AG04449 (cell line): ENCODE data around the gene CC2D2A.

ENCODE experiments used
- CTCF ChIA-PET: fragments of 350-600 bp; formaldehyde crosslinking; extraction: SDS; loops from one replicate; lab custom pipeline; 2021; ENCODE audit warnings: antibody characterized with exemption; lab: Yijun Ruan, JAX
- POLR2A ChIA-PET: fragments of 400-600, 350-600 bp; formaldehyde crosslinking; extraction: SDS; loops from one replicate; lab custom pipeline; 2020; ENCODE audit warnings: antibody characterized with exemption, inconsistent platforms; lab: Yijun Ruan, JAX
- DNase-seq: peaks from one replicate; pipeline ENCODE4 v3.0.0-alpha.2; 2010; ENCODE audit warnings: low read depth, low spot score
- H3K4me3 ChIP-seq: 2 replicates; pipeline ENCODE4 v1.5.1; 2011; ENCODE audit warnings: low read depth, mild to moderate bottlenecking, control low read depth, low read length
- TF ChIP-seq, protein P1 (sequence below): IDR thresholded peaks from one replicate; pipeline ENCODE4 v1.5.1; 2011; ENCODE audit warnings: mild to moderate bottlenecking, moderate library complexity, low read length, control low read depth, inconsistent platforms; ENCODE audit not compliant: insufficient read depth; ENCODE audit errors: missing control alignments

Gene CC2D2A

DNA sequence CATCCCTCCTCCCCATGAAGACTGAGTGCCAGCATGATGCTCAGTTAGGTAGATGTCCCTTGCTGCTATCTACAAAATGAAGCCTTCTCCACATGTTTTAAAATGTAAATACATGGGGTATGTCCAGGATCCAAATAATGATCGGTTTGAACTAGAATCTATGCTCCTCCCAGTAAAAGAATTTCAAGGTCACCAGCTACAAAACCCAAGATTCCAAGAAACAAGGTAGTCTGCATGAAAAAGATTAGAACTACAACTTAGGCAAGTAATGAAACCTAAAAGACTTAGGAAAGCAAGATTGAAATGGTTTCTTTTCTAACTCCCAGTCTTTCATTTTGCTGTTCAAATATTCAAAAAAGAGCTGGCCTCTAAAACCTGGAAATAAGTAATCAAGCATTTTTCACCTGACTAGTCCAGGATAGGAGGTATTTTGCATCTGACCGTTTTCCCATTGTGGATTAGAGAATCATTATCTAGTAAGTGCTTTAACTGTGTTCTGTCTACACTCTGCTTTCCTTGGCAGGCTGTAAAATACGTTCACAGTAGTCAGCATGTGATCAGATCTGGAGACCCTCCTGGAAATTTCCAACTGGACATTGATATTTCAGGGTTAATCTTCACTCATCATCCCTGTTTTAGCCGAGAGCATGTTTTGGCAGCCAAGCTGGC lies 57.4 kb downstream of the CC2D2A start:
- TF ChIP-seq, protein P1, sequence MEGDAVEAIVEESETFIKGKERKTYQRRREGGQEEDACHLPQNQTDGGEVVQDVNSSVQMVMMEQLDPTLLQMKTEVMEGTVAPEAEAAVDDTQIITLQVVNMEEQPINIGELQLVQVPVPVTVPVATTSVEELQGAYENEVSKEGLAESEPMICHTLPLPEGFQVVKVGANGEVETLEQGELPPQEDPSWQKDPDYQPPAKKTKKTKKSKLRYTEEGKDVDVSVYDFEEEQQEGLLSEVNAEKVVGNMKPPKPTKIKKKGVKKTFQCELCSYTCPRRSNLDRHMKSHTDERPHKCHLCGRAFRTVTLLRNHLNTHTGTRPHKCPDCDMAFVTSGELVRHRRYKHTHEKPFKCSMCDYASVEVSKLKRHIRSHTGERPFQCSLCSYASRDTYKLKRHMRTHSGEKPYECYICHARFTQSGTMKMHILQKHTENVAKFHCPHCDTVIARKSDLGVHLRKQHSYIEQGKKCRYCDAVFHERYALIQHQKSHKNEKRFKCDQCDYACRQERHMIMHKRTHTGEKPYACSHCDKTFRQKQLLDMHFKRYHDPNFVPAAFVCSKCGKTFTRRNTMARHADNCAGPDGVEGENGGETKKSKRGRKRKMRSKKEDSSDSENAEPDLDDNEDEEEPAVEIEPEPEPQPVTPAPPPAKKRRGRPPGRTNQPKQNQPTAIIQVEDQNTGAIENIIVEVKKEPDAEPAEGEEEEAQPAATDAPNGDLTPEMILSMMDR: no peak
- no peak for DNase-seq
- ChIA-PET POLR2A (no interaction called here), CTCF (interaction anchor here (1.5 kb wide), 1 partner anchor 10 kb away, joined by 3 read pairs; no protein-coding TSS in a partner anchor)
- H3K4me3 ChIP-seq: no peak overlapping the region

DNA sequence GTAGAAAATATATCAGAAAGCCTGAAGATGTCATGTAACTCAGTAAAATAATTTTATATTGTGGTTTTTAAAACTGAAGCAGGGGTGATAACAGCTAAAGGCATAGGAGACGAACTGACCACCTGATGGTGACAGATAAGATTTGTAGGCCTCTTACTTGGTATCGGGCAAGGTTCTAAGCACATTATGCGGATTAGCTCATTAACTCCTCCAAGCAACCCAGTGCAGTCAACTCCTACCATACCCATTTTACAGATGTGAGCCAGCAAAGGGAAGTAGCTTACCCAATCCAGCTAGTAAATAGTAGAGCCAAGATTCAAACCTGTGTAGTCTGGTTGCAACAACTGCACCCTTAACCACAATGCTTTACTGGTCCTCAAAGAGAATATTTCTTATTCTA lies 62.1 kb downstream of the CC2D2A start:
- DNase-seq: no peak
- ChIA-PET POLR2A (no interaction called here), CTCF (no interaction called here)

DNA sequence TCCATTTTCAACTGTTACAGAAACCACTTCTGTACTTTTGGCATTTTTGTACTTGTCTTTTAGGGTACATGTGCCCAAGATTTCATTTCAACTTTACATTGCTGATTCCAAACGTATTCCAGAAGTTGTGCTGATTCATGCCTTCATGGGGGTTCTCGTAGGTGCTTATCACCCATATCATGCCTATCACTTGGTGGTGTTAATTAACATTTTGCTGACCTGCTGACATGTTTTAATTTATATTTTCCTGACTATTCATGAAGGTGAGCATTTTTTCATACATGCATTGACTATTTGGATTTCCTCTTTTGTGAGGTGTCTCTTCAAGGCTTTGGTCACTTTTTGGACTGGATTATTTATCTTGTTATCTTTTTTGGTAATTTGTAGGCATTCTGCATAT lies 64.1 kb downstream of the CC2D2A start:
- TF ChIP-seq, protein P1: no peak
- no peak for DNase-seq
- no peak overlapping the region for H3K4me3 ChIP-seq
- ChIA-PET POLR2A (no interaction called here), CTCF (no interaction called here)

More for the DNA sequence above, 62.1 kb downstream of the CC2D2A start:
- TF ChIP-seq, protein P1: no peak
- H3K4me3 ChIP-seq: no peak overlapping the region

DNA sequence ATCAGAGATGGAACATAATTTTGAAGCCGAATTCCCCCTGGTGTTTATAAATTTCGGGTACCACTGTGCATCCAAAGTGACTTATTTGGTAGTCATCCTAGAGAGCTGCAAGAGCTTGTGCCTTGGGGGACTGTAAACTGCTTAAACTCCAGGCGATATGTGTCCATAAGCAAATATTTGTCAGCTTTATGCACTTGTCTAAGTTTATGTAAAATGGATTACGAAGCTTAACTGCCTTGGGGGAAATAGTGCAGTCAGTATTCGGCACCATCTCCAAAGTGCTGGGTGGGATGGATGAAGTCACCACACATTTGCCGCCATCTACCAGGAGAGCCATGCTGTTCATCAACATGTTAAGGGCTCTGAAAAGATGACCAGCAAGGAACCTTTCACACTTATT lies 65.9 kb downstream of the CC2D2A start:
- TF ChIP-seq, protein P1: no peak
- ChIA-PET CTCF (no interaction called here), POLR2A (no interaction called here)
- DNase-seq: no peak
- no peak overlapping the region for H3K4me3 ChIP-seq

- no peak overlapping the region for H3K4me3 ChIP-seq
- TF ChIP-seq, protein P1: no peak
- DNase-seq: no peak
- POLR2A ChIA-PET: no interaction called here
- CTCF ChIA-PET: interaction anchor here (1.2 kb wide), 1 partner anchor 9 kb away, joined by 3 read pairs; no protein-coding TSS in a partner anchor
These were observed 67.1 kb downstream of the CC2D2A start for GRCh38 chr4:15536552-15537499.

- no peak overlapping the region for H3K4me3 ChIP-seq
- CTCF ChIA-PET: no interaction called here
- TF ChIP-seq, protein P1: no peak
- DNase-seq: no peak
- POLR2A ChIA-PET: no interaction called here
These were observed 72.3 kb downstream of the CC2D2A start for GRCh38 chr4:15541941-15542340.
